ENCODE results near the gene HAUS8. TPM values are rescaled to one million over a fixed set of nuclear protein-coding genes. Genes with fewer than 3 reads are reported as not detected.

The HAUS8 gene
- total and polyA plus RNA-seq, 2 donors (not counting 1 experiment from before 2014, with no cell fraction given), result 17.6 to 24.9 TPM

GRCh38 chr19:17045907-17046502 is 29.2 kb downstream of the HAUS8 start:
- Histone ChIP-seq H4K20me1 (ENCODE audit: control insufficient read depth, insufficient read depth, low read length, poor library complexity, severe bottlenecking) (no peaks in the 10 kb centered on the region), H3K79me2 (ENCODE audit: control insufficient read depth, insufficient read depth, low read length) (no peaks in the 10 kb centered on the region), H3K36me3 (replicated peaks in 1 of 2; ENCODE audit: control extremely low read depth in 1 of 2, control insufficient read depth in 1 of 2, extremely low read depth in 1 of 2, insufficient read depth in 2 of 2, low read length in 1 of 2) (peaks cover 0 to 15% of the 10 kb centered on the region in 2 experiments), H2AFZ (ENCODE audit: insufficient read depth, low read depth, low read length, poor library complexity, severe bottlenecking) (no peak overlapping the region), H3K4me2 (replicated peaks; ENCODE audit: low read depth, low read length, poor library complexity, severe bottlenecking) (no peak overlapping the region), H3K4me3 (ENCODE audit: control extremely low read depth in 1 of 5, extremely low read depth in 1 of 5, insufficient read depth in 1 of 5, low read depth in 2 of 5, low read length in 4 of 5) (no peak overlapping the region), H3K9ac (ENCODE audit: low read length) (no peak overlapping the region), H3K9me3 (ENCODE audit: control extremely low read depth in 1 of 3, control insufficient read depth in 2 of 3, insufficient read depth in 1 of 3, low read length in 2 of 3) (no peaks in the 10 kb centered on the region), H3K4me1 (ENCODE audit: control insufficient read depth in 2 of 2, insufficient read depth in 2 of 2, low read length in 2 of 2) (no peaks in the 10 kb centered on the region), H3K27ac (ENCODE audit: low read length in 2 of 2) (no peak overlapping the region), H3K27me3 (replicated peaks in 1 of 4; ENCODE audit: control extremely low read depth in 1 of 4, control insufficient read depth in 3 of 4, insufficient read depth in 4 of 4, low read length in 3 of 4) (peaks cover 0 to 4% (median 2%) of the 10 kb centered on the region in 4 experiments)
- no peak for ATAC-seq (ENCODE audit: low read depth)
- Mint-ChIP-seq H3K4me1 (no peaks in the 10 kb centered on the region), H3K4me3 (no peak overlapping the region), H3K27ac (no peak overlapping the region), H3K9me3 (ENCODE audit: insufficient read depth) (no peaks in the 10 kb centered on the region), H3K27me3 (no peaks in the 10 kb centered on the region)
- WGBS (ENCODE audit: insufficient coverage), result 100% methylated on average over 5 of the region's 5 CpGs
- DNase-seq, result no peak
- TF ChIP-seq EZH2 (IDR thresholded peaks at IDR 0.05; ENCODE audit: borderline replicate concordance, insufficient read depth, low read depth, low read length, poor library complexity, severe bottlenecking), result no peak
- TF ChIP-seq CTCF (IDR thresholded peaks at IDR 0.05), result no peak
- POLR2A ChIA-PET, result no interaction called here
- intact Hi-C loops (cut with micrococcal nuclease), result no loop called here
- CTCF ChIA-PET, result no interaction called here

GRCh38 chr19:17043744-17044143 is 31.5 kb downstream of the HAUS8 start:
- ChIA-PET POLR2A (no interaction called here), CTCF (interaction anchor here (0.6 kb wide), 1 partner anchor 271 kb away, joined by 3 read pairs; no protein-coding TSS in a partner anchor)
- no peaks in the 10 kb centered on the region for H3K79me2 ChIP-seq (ENCODE audit: control insufficient read depth, insufficient read depth, low read length)
- TF ChIP-seq CTCF (IDR thresholded peaks at IDR 0.05), result no peak
- no peak for TF ChIP-seq EZH2 (IDR thresholded peaks at IDR 0.05; ENCODE audit: borderline replicate concordance, insufficient read depth, low read depth, low read length, poor library complexity, severe bottlenecking)
- H3K4me2 ChIP-seq (replicated peaks; ENCODE audit: low read depth, low read length, poor library complexity, severe bottlenecking), result no peak overlapping the region
- H4K20me1 ChIP-seq (ENCODE audit: control insufficient read depth, insufficient read depth, low read length, poor library complexity, severe bottlenecking), result no peaks in the 10 kb centered on the region
- Mint-ChIP-seq H3K27me3 (peaks cover 5% of the 10 kb centered on the region), H3K4me1 (no peaks in the 10 kb centered on the region), H3K27ac (no peak overlapping the region), H3K9me3 (ENCODE audit: insufficient read depth) (no peaks in the 10 kb centered on the region), H3K4me3 (no peak overlapping the region)
- H3K27me3 ChIP-seq (replicated peaks in 1 of 4; ENCODE audit: control extremely low read depth in 1 of 4, control insufficient read depth in 3 of 4, insufficient read depth in 4 of 4, low read length in 3 of 4), result peaks cover 0 to 4% (median 2%) of the 10 kb centered on the region in 4 experiments
- H3K4me1 ChIP-seq (ENCODE audit: control insufficient read depth in 2 of 2, insufficient read depth in 2 of 2, low read length in 2 of 2), result no peaks in the 10 kb centered on the region
- no peak overlapping the region for H2AFZ ChIP-seq (ENCODE audit: insufficient read depth, low read depth, low read length, poor library complexity, severe bottlenecking)
- WGBS (ENCODE audit: insufficient coverage), result 78% methylated on average over 7 of the region's 7 CpGs
- intact Hi-C loops (cut with micrococcal nuclease), result no loop called here
- no peak overlapping the region for H3K4me3 ChIP-seq (ENCODE audit: control extremely low read depth in 1 of 5, extremely low read depth in 1 of 5, insufficient read depth in 1 of 5, low read depth in 2 of 5, low read length in 4 of 5)
- DNase-seq (no peak), ATAC-seq (ENCODE audit: low read depth) (no peak)
- no peak overlapping the region for H3K27ac ChIP-seq (ENCODE audit: low read length in 2 of 2)
- peaks cover 0 to 1% of the 10 kb centered on the region in 2 experiments for H3K36me3 ChIP-seq (replicated peaks in 1 of 2; ENCODE audit: control extremely low read depth in 1 of 2, control insufficient read depth in 1 of 2, extremely low read depth in 1 of 2, insufficient read depth in 2 of 2, low read length in 1 of 2)
- H3K9ac ChIP-seq (ENCODE audit: low read length), result no peak overlapping the region
- H3K9me3 ChIP-seq (ENCODE audit: control extremely low read depth in 1 of 3, control insufficient read depth in 2 of 3, insufficient read depth in 1 of 3, low read length in 2 of 3), result no peaks in the 10 kb centered on the region
